ENCODE data around the gene KRT38.
"Not testable (repeated sequence)": the region's sequence is repeated elsewhere in the genome, so short reads cannot be mapped to it uniquely, and the experiment has no call there.

The KRT38 gene

GRCh38 chr17:41421116-41421515 lies 19.7 kb downstream of the KRT38 start:
- DNase-seq (ENCODE audit: low spot score): peak; percentile 50

DNA sequence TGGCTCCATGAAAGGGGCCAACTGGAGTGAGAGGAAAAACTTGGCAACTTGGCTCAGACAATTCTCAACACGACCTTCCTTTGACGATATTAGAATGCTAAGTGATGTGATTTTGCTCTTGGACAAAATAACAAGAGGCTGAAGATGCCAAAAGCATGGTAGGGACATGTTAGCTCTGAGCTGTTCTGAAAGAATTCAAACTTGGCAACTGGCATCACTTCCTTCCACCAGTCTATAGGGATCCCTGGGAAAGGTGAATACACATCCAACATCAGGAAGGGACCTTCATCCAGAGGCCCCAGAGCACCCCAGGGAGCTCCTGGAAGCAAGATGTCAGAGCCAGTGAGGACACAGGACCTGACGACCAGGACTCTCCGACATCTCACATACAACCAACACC lies 20.6 kb downstream of the KRT38 start:
- no peak for DNase-seq (ENCODE audit: low spot score)

GRCh38 chr17:41419716-41420115 lies 21.1 kb downstream of the KRT38 start:
- DNase-seq (ENCODE audit: low spot score): no peak

DNA sequence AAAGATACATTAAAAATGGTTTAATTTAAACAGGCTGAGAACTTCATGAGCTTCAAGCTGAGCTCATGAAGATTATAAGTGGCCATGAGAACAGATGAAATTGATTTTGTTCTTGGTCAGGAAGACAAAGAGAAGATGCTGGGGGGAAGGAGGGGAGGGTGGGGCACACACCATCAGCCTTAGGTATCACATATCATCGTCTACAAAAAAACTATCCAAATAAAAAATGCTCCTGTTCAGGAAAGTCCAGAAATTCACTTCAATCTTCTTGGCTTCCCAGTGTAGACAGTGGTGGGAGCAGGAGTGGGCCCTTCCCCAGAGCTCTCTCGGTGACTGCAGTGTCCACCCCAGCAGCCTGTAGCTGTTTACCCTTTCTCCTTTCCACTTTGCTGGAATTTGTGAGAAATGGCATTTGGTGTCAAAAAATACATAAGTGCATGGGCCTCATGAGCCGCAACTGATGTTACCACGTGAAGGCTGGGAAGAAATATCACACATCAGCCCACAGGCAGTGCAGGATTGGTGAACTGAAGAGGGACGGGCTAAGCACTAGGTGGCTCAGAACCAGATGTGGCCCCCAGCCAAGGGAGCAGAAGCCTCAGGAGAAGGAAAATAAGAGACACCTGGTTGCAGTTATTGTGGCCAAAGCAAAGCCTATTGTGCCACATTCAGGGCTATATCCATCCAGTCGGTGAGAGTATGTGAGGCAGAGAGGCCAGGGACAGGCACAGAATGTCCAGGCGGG lies 22.5 kb downstream of the KRT38 start:
- DNase-seq (ENCODE audit: low spot score): no peak

DNA sequence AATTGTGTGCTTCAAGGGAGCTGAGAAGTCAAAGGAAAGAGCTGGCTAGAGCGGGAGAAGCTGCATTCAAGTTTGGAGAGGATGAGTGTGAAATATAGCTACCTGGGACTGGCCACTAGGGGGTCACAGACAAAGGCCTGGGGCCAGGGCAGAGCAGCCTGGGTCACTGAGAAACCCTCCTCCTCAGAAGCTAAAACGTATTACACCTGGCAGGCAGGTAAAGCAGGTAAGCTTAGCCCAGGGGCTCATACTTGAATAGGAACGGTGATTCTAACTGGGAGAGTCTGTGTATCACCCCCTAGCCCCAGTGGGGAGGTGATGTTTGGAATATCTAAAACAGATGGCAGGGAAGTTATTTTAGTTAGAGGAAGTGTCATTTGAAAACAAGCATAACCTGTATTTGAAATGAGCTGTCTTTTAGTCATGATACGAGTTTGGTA lies 23.2 kb downstream of the KRT38 start:
- DNase-seq (ENCODE audit: low spot score): no peak

DNA sequence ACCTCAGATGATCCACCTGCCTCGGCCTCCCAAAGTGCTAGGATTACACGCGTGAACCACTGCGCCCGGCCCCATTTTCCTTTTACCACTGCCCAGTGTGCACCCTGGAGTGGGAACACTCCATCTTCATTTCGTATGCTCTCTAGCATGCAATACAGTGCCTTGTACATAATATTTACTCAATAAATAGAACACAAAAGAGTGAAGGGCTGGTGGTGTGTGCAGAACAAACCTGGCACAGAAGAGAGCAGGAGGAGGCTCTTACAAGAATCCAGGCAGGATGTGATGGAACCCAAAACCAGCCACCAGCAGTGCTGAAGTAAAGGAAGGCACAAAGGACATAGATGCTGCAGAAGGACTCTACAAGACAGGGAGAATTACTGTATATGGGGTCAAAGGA lies 23.7 kb downstream of the KRT38 start:
- no peak for DNase-seq (ENCODE audit: low spot score)

GRCh38 chr17:41416479-41416878 lies 24.3 kb downstream of the KRT38 start:
- DNase-seq (ENCODE audit: low spot score): peak; percentile 45

DNA sequence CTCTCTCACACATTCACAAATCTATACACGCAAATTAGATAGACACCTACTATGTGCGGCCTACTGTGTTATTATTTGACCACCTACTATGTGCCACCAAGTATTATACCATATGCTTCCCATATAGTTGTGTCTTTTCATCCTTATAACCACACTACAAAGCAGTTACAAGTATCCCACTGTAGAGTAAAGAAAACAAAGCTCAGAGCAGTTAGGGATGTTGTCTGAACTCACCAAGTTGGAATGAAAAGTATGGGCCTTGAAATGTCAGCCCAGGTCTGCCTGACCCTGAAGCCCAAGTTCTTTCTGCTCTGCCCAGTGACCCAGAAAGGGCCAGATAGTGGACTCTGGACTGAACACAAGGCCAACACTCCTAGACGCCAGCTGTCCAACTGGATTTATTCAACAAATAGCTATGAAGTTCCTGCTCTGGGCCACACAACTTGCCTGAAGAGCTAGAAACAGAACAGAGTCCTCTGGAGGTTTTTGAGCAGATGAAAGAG lies 24.9 kb downstream of the KRT38 start:
- peak; percentile 65 for DNase-seq (ENCODE audit: low spot score)

GRCh38 chr17:41415411-41415810 lies 25.4 kb downstream of the KRT38 start:
- DNase-seq (ENCODE audit: low spot score): no peak

- no peak for DNase-seq (ENCODE audit: low spot score)
Measured at GRCh38 chr17:41413982-41414381, 26.8 kb downstream of the KRT38 start.

- DNase-seq (ENCODE audit: low spot score): no peak
Measured at GRCh38 chr17:41413353-41413957, 27.3 kb downstream of the KRT38 start.

DNA sequence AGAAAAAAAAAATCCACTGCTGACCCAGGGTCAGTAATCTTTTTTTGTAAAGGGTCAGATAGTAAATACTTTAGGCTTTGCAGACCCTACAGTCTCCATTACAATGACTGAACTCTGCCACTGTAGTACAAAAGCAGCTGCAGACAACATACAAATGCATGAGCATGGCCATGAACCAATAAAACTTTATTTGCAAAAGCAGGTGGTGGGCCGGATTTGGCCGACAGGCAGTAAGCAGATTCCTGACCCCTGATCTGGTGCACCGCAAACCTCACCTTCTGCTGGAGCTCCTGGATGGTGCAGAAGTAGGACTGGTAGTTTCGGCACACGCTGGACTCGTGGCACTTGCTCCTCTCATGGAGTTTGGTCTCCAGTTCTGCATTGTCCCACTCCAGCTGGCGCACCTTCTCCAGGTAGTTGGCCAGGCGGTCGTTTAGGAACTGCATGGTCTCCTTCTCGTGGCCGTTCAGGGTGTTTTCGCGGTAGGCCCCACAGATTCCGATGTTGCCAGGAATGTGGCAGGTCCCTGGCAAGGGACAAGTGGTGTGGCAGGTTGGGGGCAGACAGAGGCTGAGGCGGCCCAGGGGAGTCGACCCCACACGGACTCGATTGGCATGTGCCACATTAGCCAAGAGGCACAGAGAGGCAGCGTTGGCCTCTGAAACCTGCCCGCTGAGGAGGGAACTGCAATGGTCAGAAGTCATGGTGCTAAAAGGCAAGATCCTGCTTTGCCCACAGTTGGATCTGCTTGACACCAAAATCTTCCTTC lies 29.5 kb downstream of the KRT38 start:
- no peak for DNase-seq (ENCODE audit: low spot score)

- DNase-seq (ENCODE audit: low spot score): no peak
Measured at GRCh38 chr17:41407226-41407625, 33.6 kb downstream of the KRT38 start.

DNA sequence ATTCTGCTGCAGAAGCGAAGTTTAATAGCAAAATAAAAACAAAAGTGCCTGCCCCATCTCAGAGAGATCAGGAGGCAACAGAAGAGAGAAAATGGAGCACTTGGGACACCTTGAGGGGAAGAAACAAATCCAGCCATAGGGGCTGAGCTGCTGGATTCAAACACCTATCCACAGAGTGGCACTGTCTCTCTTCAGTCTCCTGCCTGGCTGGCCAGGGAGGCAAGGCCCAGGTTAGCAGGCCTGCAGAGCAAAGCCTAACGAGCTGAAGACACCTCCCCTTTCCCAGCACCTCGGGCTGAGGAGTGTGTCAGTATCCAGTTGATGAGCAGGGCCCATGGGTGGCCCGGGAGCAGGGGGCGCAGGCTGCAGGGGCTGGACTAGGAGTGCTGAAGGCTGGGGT lies 34.6 kb downstream of the KRT38 start:
- no peak for DNase-seq (ENCODE audit: low spot score)

DNA sequence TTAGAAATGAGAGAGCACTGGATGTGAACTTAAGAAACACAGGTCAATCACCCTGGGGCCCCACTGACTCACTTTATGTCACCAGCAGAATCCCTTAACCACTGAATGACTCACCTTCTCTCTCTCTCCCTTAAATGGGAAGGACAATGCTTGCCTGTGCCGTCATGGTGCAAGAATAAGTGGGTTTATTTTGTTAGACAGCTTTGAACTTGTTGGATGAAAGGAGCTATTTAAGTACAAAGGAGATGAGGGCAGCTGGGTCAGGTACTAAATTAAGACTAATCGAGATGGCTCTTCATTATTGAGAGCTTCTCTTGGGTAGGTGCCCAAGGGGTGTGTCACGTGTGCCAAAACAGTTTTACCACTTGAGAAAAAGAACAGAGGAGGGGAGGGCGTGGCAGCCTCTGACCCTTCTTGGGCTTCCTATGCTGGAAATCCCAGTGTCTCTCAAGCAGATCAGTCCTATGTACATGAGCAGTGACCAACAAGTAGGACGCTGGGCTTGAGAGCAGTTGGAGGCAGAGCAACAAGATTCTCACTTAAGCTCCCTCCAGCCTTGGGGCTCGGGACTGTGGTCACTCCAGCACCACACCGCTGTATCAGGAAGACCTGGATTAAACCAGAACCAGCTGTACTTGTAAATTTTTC lies 36.6 kb downstream of the KRT38 start:
- DNase-seq (ENCODE audit: low spot score): peak; percentile 87

- no peak for DNase-seq (ENCODE audit: low spot score)
Measured at GRCh38 chr17:41403404-41404023, 37.3 kb downstream of the KRT38 start.

DNA sequence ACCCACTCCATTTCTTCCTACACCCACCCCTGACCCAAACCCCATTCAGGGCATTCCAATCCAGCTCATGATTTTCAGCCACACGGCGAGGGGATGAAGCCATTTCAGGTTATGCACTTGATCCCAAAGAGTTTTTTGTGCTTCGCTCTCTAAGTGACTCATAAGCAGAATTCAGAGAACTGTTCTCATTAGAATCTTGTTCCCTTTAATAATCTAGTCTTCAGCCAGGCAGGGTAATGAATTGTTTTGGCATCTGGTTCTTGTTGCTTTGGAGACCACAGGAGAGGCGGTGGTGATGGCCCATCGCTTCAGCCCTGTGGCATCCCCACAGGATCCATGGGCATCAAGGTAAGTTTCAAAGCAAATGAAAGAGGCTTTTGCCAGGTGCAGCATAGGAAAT lies 38.6 kb downstream of the KRT38 start:
- DNase-seq (ENCODE audit: low spot score): no peak

DNA sequence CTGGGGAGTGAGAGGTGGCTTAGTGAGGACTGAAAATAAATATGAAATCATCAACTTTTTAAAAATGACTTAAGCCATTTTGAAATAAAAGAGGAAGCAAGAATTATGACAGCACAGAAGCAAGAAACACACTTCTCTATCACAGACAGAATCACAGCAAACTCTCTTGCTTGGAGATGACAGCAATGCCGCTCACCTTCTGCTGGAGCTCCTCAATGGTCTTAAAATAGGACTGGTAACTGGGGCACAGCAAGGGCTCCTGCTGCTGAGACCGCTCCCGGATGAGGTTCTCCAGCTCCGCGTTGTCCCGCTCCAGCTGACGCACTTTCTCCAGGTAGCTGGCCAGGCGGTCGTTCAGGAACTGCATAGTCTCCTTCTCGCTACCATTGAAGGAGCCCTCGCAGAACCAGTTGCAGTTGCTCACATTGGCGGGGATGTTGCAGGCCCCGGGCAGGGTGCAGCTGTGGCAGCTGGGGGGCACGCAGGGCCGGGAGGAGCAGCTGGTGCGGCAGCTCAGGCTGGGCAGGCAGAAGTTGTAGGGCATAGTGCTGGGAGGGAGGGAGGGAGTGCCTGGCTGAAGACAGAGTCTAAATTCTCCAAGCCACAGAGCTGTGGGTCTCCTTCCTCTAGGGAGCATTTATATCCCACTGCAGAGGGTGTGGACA lies 43.7 kb downstream of the KRT38 start, which contains the start of gene KRT31:
TSS of gene KRT31 (minus strand) at position 613 of the 665 bp plus-strand sequence. CDS start at position 544, 69 bp downstream.
- no peak for DNase-seq (ENCODE audit: low spot score)

DNA sequence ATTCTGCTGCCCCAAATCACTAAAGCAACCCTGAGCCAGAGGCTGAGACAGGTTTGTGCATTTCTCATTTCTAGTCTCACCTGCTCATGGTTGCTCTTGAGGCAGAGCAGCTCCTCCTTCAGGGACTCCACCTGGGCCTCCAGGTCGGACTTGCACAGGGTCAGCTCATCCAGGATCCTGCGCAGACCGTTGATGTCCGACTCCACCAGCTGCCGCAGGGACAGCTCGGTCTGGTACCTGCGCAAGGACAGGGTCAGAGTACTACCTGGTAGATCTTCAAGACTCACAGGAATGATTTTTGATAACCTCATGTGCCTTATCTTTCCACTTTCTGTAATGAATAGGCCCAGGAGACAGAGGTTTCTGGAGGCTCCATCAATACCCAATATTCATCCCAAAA lies 44.4 kb downstream of the KRT38 start:
- DNase-seq (ENCODE audit: low spot score): no peak

- no peak for DNase-seq (ENCODE audit: low spot score)
Measured at GRCh38 chr17:41395611-41396010, 45.2 kb downstream of the KRT38 start.

GRCh38 chr17:41395044-41395443 lies 45.7 kb downstream of the KRT38 start:
- DNase-seq (ENCODE audit: low spot score): not testable (repeated sequence)
